Immature natural killer cell (primary cell): ENCODE results near the gene ARHGAP45. TPM values are rescaled to one million over a fixed set of nuclear protein-coding genes. Genes with fewer than 3 reads are reported as not detected.

ENCODE experiments used
- DNase-seq, 3 donors: peaks; one replicate each; pipeline ENCODE4 v3.0.0; 2022; ENCODE audit warnings: mixed read lengths in 1 of 3
- H3K27ac Mint-ChIP-seq, 6 donors: one replicate each; pipeline ENCODE4 v1.8.0; 2020; ENCODE audit warnings: mixed read lengths in 6 of 6, mild to moderate bottlenecking in 5 of 6, inconsistent platforms in 4 of 6, moderate library complexity in 3 of 6
- H3K27me3 Mint-ChIP-seq, 3 donors: one replicate each; pipeline ENCODE4 v1.8.0; 2020 to 2021; ENCODE audit warnings: low read depth in 3 of 3, mild to moderate bottlenecking in 3 of 3, mixed read lengths in 3 of 3, moderate library complexity in 3 of 3, inconsistent platforms in 1 of 3
- H3K36me3 Mint-ChIP-seq, 3 donors: one replicate each; pipeline ENCODE4 v1.8.0; 2020; ENCODE audit warnings: mixed read lengths in 3 of 3, inconsistent platforms in 2 of 3, mild to moderate bottlenecking in 2 of 3
- H3K4me1 Mint-ChIP-seq, 2 donors: one replicate each; pipeline ENCODE4 v1.8.0; 2020; ENCODE audit warnings: inconsistent platforms in 2 of 2, mild to moderate bottlenecking in 2 of 2, mixed read lengths in 2 of 2, moderate library complexity in 1 of 2
- H3K4me3 Mint-ChIP-seq, 5 donors: one replicate each; pipeline ENCODE4 v1.8.0; 2020; ENCODE audit warnings: mild to moderate bottlenecking in 5 of 5, mixed read lengths in 5 of 5, inconsistent platforms in 3 of 5, moderate library complexity in 3 of 5
- H3K9me3 Mint-ChIP-seq, 6 donors: one replicate each; pipeline ENCODE4 v1.8.0; 2020; ENCODE audit warnings: mild to moderate bottlenecking in 6 of 6, mixed read lengths in 6 of 6, inconsistent platforms in 4 of 6, moderate library complexity in 3 of 6
- polyA plus RNA-seq, 3 donors: library from polyadenylated mRNA; unstranded; fragments of 300-500 nt; fragmentation: Illumina TruSeq; gene quantifications; one replicate each; pipeline ENCODE4 v1.2.3, GENCODE V29; 2021

Gene ARHGAP45
- polyA plus RNA-seq, 3 donors from 2014 or later: 164 to 417 (median 169) TPM

- peak overlapping the region; percentile 83 to 95 (median 91) for H3K27ac Mint-ChIP-seq
- no peak for DNase-seq
- no peaks in the 10 kb centered on the region for H3K9me3 Mint-ChIP-seq
- peak overlapping the region; percentile 91 to 96 (median 94) for H3K4me3 Mint-ChIP-seq
- H3K27me3 Mint-ChIP-seq: peaks cover 7 to 16% (median 11%) of the 10 kb centered on the region in 3 donors
- H3K36me3 Mint-ChIP-seq: peaks cover 0 to 4% (median 4%) of the 10 kb centered on the region in 3 donors
- peaks cover 23 to 25% of the 10 kb centered on the region in 2 donors for H3K4me1 Mint-ChIP-seq
These were observed 39.3 kb upstream of the ARHGAP45 start for GRCh38 chr19:1027650-1028061.

DNA sequence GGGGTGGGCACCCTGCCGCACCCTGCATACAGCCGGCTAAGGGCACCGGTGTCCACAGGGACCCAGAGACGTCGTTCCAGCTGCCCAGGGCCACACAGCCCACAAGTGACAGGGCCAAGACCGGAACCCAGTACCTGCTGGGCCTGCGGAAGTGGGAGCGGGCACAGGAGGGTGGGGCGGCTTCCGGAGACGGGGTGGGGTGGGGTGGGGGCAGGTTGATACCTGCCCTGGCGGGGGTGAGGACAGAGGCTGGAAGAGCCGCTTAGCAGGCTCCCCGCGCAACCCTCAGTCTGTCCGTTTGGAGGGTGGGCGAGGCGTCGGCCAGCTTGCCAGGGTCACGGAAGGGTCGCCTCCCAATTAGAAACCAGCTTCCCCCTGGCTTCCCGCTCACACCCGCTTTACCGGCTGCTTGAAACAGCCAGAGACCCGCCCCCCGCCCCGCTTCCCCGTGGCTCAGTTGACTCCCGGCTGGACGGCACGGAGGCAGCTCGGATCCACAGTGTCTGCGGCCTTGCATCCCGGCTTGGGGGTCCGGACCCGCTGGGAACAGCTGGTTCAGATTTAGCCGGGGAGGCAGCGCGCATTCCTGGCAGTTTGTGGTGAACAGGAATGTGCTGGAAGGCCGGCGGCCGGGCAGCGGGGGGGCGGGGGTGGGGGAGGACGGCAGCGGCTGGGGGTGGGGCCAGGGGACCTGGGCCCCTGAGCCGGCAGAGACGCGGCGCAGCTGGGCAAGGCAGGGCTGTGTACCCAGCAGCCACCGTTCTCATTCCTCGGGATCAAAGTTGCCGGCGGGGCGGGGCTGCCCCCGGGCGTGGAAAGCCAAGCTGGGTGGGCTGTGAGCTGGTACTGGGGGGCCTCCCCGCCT is 38.7 kb upstream of the ARHGAP45 start:
- Mint-ChIP-seq H3K27me3 (peaks cover 7 to 16% (median 11%) of the 10 kb centered on the region in 3 donors), H3K27ac (peak overlapping the region; percentile 69 to 94 (median 85)), H3K36me3 (peaks cover 1 to 5% (median 4%) of the 10 kb centered on the region in 3 donors), H3K9me3 (no peaks in the 10 kb centered on the region), H3K4me3 (peak overlapping the region; percentile 86 to 96 (median 94)), H3K4me1 (peaks cover 23 to 25% of the 10 kb centered on the region in 2 donors)
- peak; percentile 45 to 48 (median 46) for DNase-seq

- H3K9me3 Mint-ChIP-seq: no peaks in the 10 kb centered on the region
- no peak for DNase-seq
- H3K4me3 Mint-ChIP-seq: no peak overlapping the region
- H3K36me3 Mint-ChIP-seq: peaks cover 4 to 7% (median 5%) of the 10 kb centered on the region in 3 donors
- H3K27ac Mint-ChIP-seq: peak overlapping the region in 3 of 6 donors; percentile 10 to 26 (median 23)
- peaks cover 20 to 22% of the 10 kb centered on the region in 2 donors for H3K4me1 Mint-ChIP-seq
- H3K27me3 Mint-ChIP-seq: peaks cover 9 to 13% (median 11%) of the 10 kb centered on the region in 3 donors
These were observed 34.6 kb upstream of the ARHGAP45 start for GRCh38 chr19:1032264-1032867.

- no peaks in the 10 kb centered on the region for H3K9me3 Mint-ChIP-seq
- peak overlapping the region in 1 of 5 donors; percentile 21 for H3K4me3 Mint-ChIP-seq
These were observed 30.9 kb upstream of the ARHGAP45 start for GRCh38 chr19:1035998-1036621.

DNA sequence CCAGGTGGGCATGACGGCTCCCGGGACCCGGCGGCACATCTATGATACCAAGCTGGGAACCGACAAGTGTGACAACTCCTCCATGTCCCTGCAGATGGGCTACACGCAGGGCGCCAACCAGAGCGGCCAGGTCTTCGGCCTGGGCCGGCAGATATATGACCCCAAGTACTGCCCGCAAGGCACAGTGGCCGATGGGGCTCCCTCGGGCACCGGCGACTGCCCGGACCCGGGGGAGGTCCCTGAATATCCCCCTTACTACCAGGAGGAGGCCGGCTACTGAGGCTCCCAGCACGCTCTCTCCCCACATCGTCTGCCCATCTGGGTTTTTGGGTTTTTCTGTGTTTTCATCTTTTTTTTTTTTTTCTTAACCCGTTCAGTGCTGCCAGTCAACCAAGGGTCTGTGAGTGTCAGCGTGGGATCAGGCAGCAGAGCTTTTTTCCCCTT is 29.3 kb upstream of the ARHGAP45 start:
- Mint-ChIP-seq H3K27me3 (peaks cover 0 to 18% (median 11%) of the 10 kb centered on the region in 3 donors), H3K9me3 (no peaks in the 10 kb centered on the region), H3K4me1 (peaks cover 41 to 45% of the 10 kb centered on the region in 2 donors), H3K36me3 (peaks cover 0 to 15% (median 3%) of the 10 kb centered on the region in 3 donors), H3K27ac (peak overlapping the region in 5 of 6 donors; percentile 23 to 93 (median 92)), H3K4me3 (peak overlapping the region in 3 of 5 donors; percentile 97 to 99 (median 99))
- no peak for DNase-seq

More at GRCh38 chr19:1035998-1036621, 30.9 kb upstream of the ARHGAP45 start:
- peaks cover 0 to 16% (median 11%) of the 10 kb centered on the region in 3 donors for H3K27me3 Mint-ChIP-seq
- peak overlapping the region in 3 of 6 donors; percentile 19 to 73 (median 57) for H3K27ac Mint-ChIP-seq
- H3K4me1 Mint-ChIP-seq: peaks cover 37 to 39% of the 10 kb centered on the region in 2 donors
- DNase-seq: peak in 1 of 3 donors; percentile 31
- H3K36me3 Mint-ChIP-seq: peaks cover 0 to 15% (median 3%) of the 10 kb centered on the region in 3 donors

DNA sequence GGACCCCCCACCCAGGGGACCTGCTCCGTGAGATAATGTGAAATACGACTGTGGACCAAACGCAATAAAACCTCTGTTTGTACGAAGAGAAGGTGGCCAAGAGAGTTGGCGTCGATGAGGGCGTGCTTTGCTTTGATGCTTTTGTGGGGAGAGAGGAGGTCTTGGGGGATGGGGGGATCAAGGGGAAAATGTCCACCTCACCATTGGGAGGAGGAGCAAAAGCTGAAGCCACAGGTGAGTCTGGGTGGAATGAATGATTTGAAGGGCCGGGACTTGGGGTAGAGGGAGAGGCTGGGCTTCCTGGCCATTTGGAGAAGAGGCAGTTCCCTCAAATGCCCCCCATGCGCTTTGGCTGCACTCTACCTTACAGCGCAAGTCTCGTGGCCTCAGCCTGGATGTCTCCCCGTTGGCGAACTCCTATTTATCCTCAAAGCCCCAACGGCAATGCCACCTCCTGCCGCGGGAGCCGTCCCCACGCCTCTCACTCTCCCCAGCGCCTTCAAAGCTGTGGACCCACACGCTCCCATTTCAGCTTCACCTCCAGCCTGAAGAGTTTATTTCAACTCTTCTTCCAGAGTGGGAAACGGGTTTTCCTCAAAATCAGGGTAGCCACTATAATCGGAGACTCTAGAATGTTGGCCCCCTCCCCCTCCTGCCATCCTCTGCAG is 27.9 kb upstream of the ARHGAP45 start:
- Mint-ChIP-seq H3K27me3 (peaks cover 0 to 18% (median 11%) of the 10 kb centered on the region in 3 donors), H3K9me3 (no peaks in the 10 kb centered on the region), H3K4me3 (peak overlapping the region; percentile 30 to 99 (median 97)), H3K4me1 (peaks cover 41 to 45% of the 10 kb centered on the region in 2 donors), H3K27ac (peak overlapping the region in 5 of 6 donors; percentile 85 to 93 (median 92)), H3K36me3 (peaks cover 0 to 12% (median 0%) of the 10 kb centered on the region in 3 donors)
- DNase-seq: no peak

- Mint-ChIP-seq H3K27me3 (peaks cover 0 to 18% (median 11%) of the 10 kb centered on the region in 3 donors), H3K9me3 (no peaks in the 10 kb centered on the region), H3K36me3 (peaks cover 0 to 12% (median 0%) of the 10 kb centered on the region in 3 donors), H3K4me1 (peaks cover 41 to 45% of the 10 kb centered on the region in 2 donors), H3K4me3 (peak within 1 kb of the TSS; percentile 97 to 99 (median 98)), H3K27ac (peak within 1 kb of the TSS; percentile 79 to 93 (median 92))
- DNase-seq: peak; percentile 96 to 98 (median 98)
These were observed 27.1 kb upstream of the ARHGAP45 start, which contains the start of gene ABCA7 for GRCh38 chr19:1039646-1040475. Gene ABCA7, plus strand, starts transcription at chr19:1040107. Its CDS starts 1,255 bp downstream, at chr19:1041362.

DNA sequence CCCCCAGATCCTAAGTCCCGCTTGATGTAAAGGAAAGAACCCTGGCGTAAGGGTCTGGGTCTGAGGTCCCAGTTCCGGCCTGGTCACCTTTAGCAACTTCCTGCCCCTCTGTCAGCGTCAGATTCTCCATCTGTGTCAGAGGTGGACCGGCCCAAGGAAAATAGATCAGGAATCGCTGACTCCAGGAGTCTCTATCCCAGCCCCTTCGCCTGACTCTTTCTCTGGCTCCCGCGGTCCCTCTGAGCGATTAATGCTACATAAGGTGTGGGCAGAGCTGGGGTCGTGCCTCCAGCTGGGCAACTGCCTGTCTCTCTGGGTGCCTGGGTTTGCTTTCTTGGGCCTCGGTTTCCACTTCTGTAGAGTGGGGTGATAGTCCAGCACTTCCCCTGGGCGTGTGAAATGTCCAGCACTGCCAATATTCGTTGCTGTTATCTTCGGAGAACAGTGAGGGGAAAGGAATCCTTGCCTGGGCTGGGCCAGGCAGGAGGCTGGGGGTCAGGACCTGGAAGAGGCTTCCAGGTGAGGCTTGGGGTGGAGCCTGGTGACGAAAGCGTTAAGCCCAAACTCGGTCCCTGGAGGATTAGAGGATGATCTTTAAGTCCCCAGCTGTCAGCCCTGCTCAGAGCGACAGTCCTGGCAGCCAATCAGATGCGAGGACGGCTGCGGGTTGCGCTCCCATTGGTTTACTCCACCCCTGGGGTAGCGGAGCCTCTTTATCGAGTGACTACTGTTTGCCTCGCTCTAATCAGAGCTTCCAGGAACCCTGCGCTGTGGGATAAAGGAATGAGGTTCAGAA is 26.3 kb upstream of the ARHGAP45 start:
- H3K4me3 Mint-ChIP-seq: peak overlapping the region; percentile 97 to 99 (median 98)
- no peaks in the 10 kb centered on the region for H3K9me3 Mint-ChIP-seq
- peaks cover 0 to 18% (median 11%) of the 10 kb centered on the region in 3 donors for H3K27me3 Mint-ChIP-seq
- DNase-seq: peak; percentile 78 to 82 (median 80)
- peaks cover 0 to 16% (median 0%) of the 10 kb centered on the region in 3 donors for H3K36me3 Mint-ChIP-seq
- H3K4me1 Mint-ChIP-seq: peaks cover 41 to 44% of the 10 kb centered on the region in 2 donors
- H3K27ac Mint-ChIP-seq: peak overlapping the region; percentile 74 to 93 (median 92)

- Mint-ChIP-seq H3K4me1 (peaks cover 41 to 47% of the 10 kb centered on the region in 2 donors), H3K27me3 (peaks cover 0 to 15% (median 11%) of the 10 kb centered on the region in 3 donors), H3K9me3 (no peaks in the 10 kb centered on the region), H3K36me3 (peaks cover 0 to 16% (median 0%) of the 10 kb centered on the region in 3 donors), H3K4me3 (peak overlapping the region; percentile 97 to 99 (median 98)), H3K27ac (peak overlapping the region in 5 of 6 donors; percentile 24 to 93 (median 79))
- DNase-seq: no peak
These were observed 25.6 kb upstream of the ARHGAP45 start for GRCh38 chr19:1041272-1041834.

- H3K27ac Mint-ChIP-seq: no peak overlapping the region
- no peaks in the 10 kb centered on the region for H3K9me3 Mint-ChIP-seq
- peak overlapping the region in 3 of 5 donors; percentile 21 to 59 (median 26) for H3K4me3 Mint-ChIP-seq
- DNase-seq: no peak
- H3K4me1 Mint-ChIP-seq: peaks cover 41 to 47% of the 10 kb centered on the region in 2 donors
- H3K27me3 Mint-ChIP-seq: peaks cover 0 to 15% (median 11%) of the 10 kb centered on the region in 3 donors
- peaks cover 0 to 13% (median 0%) of the 10 kb centered on the region in 3 donors for H3K36me3 Mint-ChIP-seq
These were observed 24.9 kb upstream of the ARHGAP45 start for GRCh38 chr19:1041835-1042685.
